Common myeloid progenitor, CD34-positive (primary cell): ENCODE results near the gene DTD1.
"Not testable (repeated sequence)": the region's sequence is repeated elsewhere in the genome, so short reads cannot be mapped to it uniquely, and the experiment has no call there.

ENCODE experiments used
- CTCF ChIA-PET: fragments of 350-600 bp; sonication (Branson Sonifier 250); formaldehyde crosslinking; loops from one replicate; lab custom pipeline; 2021; ENCODE audit warnings: antibody characterized with exemption; lab: Charles Lee
- POLR2A ChIA-PET: fragments of 350-600 bp; sonication (Branson Sonifier 250); formaldehyde crosslinking; loops from one replicate; lab custom pipeline; 2021; ENCODE audit warnings: antibody characterized with exemption; lab: Charles Lee
- DNase-seq, 3 donors: peaks; one replicate each; pipeline versions ENCODE4 v3.0.0 to v3.0.0-alpha.2; 2013
- H3K27ac ChIP-seq, 2 experiments: 1 replicate in 1 of 2; 2 replicates in 1 of 2; pipeline ENCODE4 v1.7.0; 2013; ENCODE audit warnings: inconsistent platforms in 2 of 2, low read length in 2 of 2, mild to moderate bottlenecking in 2 of 2, low read depth in 1 of 2, moderate library complexity in 1 of 2; ENCODE audit not compliant: severe bottlenecking in 2 of 2, insufficient read depth in 1 of 2, poor library complexity in 1 of 2
- H3K27me3 ChIP-seq, 5 experiments: replicated peaks in 2 of 5; 1 replicate in 3 of 5; 2 replicates in 2 of 5; pipeline versions ENCODE4 v1.6.1 to v1.7.0; 2013; ENCODE audit warnings: low read length in 4 of 5, mild to moderate bottlenecking in 2 of 5, moderate library complexity in 2 of 5, inconsistent platforms in 1 of 5; ENCODE audit not compliant: insufficient read depth in 5 of 5, control insufficient read depth in 4 of 5
- H3K36me3 ChIP-seq, 4 experiments: 1 replicate in 2 of 4; 2 replicates in 2 of 4; pipeline versions ENCODE4 v1.6.1 to v1.7.0; 2013; ENCODE audit warnings: low read length in 3 of 4, control low read depth in 1 of 4, mild to moderate bottlenecking in 1 of 4; ENCODE audit not compliant: control insufficient read depth in 4 of 4, insufficient read depth in 4 of 4
- H3K4me1 ChIP-seq, 4 experiments: 1 replicate in 3 of 4; 2 replicates in 1 of 4; pipeline versions ENCODE4 v1.6.1 to v1.7.1; 2013; ENCODE audit warnings: low read length in 3 of 4, mild to moderate bottlenecking in 3 of 4, control low read depth in 1 of 4, inconsistent platforms in 1 of 4, moderate library complexity in 1 of 4; ENCODE audit not compliant: control insufficient read depth in 4 of 4, insufficient read depth in 4 of 4; ENCODE audit errors: control extremely low read depth in 1 of 4
- H3K4me3 ChIP-seq, 7 experiments: 1 replicate in 4 of 7; 2 replicates in 3 of 7; pipeline versions ENCODE4 v1.5.1 to v1.7.0; 2013; ENCODE audit warnings: mild to moderate bottlenecking in 7 of 7, low read length in 6 of 7, moderate library complexity in 6 of 7, inconsistent platforms in 2 of 7, low read depth in 2 of 7, control low read depth in 1 of 7; ENCODE audit not compliant: insufficient read depth in 4 of 7, control insufficient read depth in 1 of 7; ENCODE audit errors: extremely low read depth in 1 of 7
- H3K9me3 ChIP-seq, 5 experiments: 1 replicate in 4 of 5; 2 replicates in 1 of 5; pipeline versions ENCODE4 v1.6.1 to v1.7.1; 2013; ENCODE audit warnings: low read length in 4 of 5, mild to moderate bottlenecking in 2 of 5, inconsistent platforms in 1 of 5, low read depth in 1 of 5, moderate library complexity in 1 of 5; ENCODE audit not compliant: control insufficient read depth in 4 of 5, insufficient read depth in 2 of 5; ENCODE audit errors: control extremely low read depth in 1 of 5
- WGBS: methylation state at CpG from one replicate; pipeline ENCODE4 v1.1.5; 2013; ENCODE audit not compliant: insufficient coverage; 5-methylcytosine and 5-hydroxymethylcytosine counted together

The DTD1 gene

DNA sequence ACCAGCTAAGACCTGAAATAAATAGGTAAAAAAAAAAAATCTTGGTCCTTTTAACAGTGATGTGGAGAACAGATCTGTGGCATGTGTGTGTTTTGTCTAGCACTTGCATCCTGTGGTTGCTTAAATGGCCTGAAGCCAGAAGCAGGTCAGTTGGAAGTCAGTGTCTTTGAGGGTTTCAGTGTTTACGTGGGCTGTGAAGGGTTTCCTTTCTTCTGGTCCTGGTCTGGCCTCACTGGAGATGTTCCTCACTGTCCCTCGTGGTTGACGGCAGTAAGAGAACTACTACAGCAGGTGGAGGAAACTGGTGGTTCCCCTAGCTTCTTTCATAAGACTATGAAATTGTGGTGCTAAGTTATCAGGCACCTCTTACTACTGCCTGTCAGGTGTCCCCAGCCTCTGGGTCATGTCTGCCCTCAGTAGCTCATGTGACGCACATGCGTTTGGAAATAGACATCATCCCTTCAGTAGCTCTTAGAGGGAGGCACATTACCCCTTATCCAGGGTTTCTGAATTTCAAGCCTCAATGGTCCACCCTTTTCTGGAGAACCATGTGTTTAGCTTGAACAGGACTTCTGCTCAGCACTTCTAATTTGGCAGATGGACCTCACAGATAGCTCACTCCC is 166.3 kb downstream of the DTD1 start:
- H3K36me3 ChIP-seq, result no peaks in the 10 kb centered on the region
- ChIA-PET CTCF (no interaction called here), POLR2A (no interaction called here)
- peak in 2 of 3 donors; percentile 21 to 39 for DNase-seq
- H3K4me3 ChIP-seq, result no peak overlapping the region
- 33% methylated on average over 3 of the region's 5 CpGs for WGBS
- no peaks in the 10 kb centered on the region for H3K27me3 ChIP-seq
- no peaks in the 10 kb centered on the region for H3K9me3 ChIP-seq
- H3K4me1 ChIP-seq, result peaks cover 0 to 10% (median 5%) of the 10 kb centered on the region in 4 experiments
- H3K27ac ChIP-seq, result no peak overlapping the region

DNA sequence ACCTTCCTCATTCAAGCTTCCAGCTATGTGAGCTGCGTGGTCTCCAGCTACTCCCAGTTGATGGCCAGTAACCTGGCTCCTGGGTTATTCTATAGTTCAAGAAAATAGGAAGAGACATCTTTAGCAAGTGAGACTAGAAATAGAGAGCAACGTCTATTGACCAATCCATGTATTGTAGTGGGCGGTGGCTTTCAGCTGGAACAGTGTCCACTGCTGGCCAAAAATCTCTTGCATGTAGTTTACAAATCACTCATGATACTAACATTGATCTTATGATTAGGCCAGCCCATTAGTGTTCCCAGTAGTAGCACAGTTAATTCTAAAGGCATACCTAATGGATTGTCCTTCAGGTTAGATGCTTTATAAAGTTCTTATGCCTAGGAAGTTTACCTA is 166.8 kb downstream of the DTD1 start:
- WGBS, result 100% methylated on average over 3 of the region's 3 CpGs
- ChIA-PET POLR2A (no interaction called here), CTCF (no interaction called here)
- no peak overlapping the region for H3K27ac ChIP-seq
- H3K9me3 ChIP-seq, result no peaks in the 10 kb centered on the region
- H3K36me3 ChIP-seq, result no peaks in the 10 kb centered on the region
- H3K4me3 ChIP-seq, result no peak overlapping the region
- DNase-seq, result no peak
- H3K4me1 ChIP-seq, result peaks cover 0 to 10% (median 5%) of the 10 kb centered on the region in 4 experiments
- H3K27me3 ChIP-seq, result no peaks in the 10 kb centered on the region

DNA sequence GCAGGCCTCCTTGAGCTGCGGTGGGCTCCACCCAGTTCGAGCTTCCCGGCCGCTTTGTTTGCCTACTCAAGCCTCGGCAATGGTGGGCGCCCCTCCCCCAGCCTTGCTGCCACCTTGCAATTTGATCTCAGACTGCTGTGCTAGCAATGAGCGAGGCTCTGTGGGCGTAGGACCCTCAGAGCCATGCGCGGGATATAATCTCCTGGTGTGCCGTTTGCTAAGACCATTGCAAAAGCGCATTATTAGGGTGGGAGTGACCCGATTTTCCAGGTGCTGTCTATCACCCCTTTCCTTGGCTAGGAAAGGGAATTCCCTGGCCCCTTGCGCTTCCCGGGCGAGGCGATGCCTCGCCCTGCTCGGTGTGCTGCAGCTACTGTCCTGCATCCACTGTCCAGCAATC is 173.0 kb downstream of the DTD1 start:
- H3K27me3 ChIP-seq, CTCF ChIA-PET, H3K4me1 ChIP-seq, DNase-seq, H3K27ac ChIP-seq, H3K4me3 ChIP-seq, POLR2A ChIA-PET: not testable (repeated sequence)
- WGBS, result 94% methylated on average over 13 of the region's 19 CpGs
- Histone ChIP-seq H3K36me3 (peaks cover 4 to 14% (median 7%) of the 10 kb centered on the region in 4 experiments), H3K9me3 (peaks cover 0 to 10% (median 3%) of the 10 kb centered on the region in 5 experiments)

DNA sequence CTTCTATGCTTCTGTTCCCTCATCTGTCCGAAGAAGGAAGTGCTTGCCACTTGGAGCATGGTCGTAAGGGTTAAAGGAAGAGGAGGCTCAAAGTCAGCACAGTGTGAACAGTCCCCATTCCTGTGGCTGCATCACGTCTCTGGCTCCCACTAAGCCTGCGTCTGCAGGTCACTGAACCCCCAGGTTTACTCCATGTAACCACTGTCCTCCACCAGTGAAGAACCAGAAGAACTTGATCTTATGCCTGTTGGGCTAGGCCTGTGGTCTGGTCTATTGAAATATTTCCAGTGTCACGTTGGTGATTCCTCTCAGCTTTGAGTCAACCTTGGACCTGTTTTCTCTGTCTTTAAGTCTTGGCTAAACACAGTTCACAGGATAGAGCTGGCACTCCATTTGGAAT is 179.8 kb downstream of the DTD1 start:
- ChIA-PET POLR2A (interaction anchor here (0.8 kb wide), 1 partner anchor 27 kb away, joined by 4 read pairs; no protein-coding TSS in a partner anchor), CTCF (no interaction called here)
- no peaks in the 10 kb centered on the region for H3K27me3 ChIP-seq
- no peak for DNase-seq
- H3K27ac ChIP-seq, result no peak overlapping the region
- no peaks in the 10 kb centered on the region for H3K9me3 ChIP-seq
- no peaks in the 10 kb centered on the region for H3K4me1 ChIP-seq
- WGBS, result 64% methylated on average over 5 of the region's 5 CpGs
- peaks cover 4 to 12% (median 5%) of the 10 kb centered on the region in 4 experiments for H3K36me3 ChIP-seq
- no peak overlapping the region for H3K4me3 ChIP-seq

DNA sequence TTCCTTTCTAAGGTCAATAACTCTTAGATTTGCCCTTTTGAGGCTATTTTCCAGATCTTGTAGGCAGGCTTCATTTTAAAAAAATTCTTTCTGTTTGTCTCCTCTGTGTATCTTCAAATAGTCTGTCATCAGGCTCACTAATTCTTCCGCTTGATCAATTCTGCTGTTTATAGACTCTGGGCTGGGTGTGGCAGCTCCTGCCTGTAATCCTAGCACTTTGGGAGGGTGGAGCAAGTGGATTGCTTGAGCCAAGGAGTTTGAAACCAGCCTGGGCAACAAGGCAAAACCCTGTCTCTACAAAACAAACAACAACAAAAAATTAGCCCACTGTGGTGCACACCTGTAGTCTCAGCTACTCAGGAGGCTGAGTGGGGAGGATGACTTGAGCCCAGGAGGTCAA is 185.7 kb downstream of the DTD1 start:
- WGBS, result no CpG with 5 or more reads among the region's 1 CpG
- Histone ChIP-seq H3K4me1 (no peaks in the 10 kb centered on the region), H3K27me3 (no peaks in the 10 kb centered on the region), H3K4me3 (no peak overlapping the region), H3K27ac (no peak overlapping the region), H3K9me3 (no peaks in the 10 kb centered on the region), H3K36me3 (no peaks in the 10 kb centered on the region)
- CTCF ChIA-PET, result no interaction called here
- POLR2A ChIA-PET, result no interaction called here
- no peak for DNase-seq

DNA sequence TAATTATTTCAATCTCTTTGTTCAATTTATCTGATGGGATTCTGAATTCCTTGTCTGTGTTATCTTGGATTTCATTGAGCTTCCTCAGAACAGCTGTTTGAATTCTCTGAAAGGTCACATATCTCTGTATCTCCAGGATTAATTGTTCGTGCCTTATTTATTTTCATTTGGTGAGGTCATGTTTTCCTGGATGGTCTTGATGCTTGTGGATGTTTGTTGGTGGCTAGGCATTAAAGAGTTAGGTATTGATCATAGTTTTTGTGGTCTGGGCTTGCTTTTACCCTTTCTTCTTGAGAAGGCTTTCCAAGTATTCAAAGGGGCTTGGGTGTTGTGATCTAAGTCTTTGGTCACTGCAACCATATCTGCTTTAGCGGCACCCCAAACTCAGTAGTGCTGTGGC is 186.4 kb downstream of the DTD1 start:
- POLR2A ChIA-PET, result no interaction called here
- WGBS, result 83% methylated on average over 1 of the region's 2 CpGs

DNA sequence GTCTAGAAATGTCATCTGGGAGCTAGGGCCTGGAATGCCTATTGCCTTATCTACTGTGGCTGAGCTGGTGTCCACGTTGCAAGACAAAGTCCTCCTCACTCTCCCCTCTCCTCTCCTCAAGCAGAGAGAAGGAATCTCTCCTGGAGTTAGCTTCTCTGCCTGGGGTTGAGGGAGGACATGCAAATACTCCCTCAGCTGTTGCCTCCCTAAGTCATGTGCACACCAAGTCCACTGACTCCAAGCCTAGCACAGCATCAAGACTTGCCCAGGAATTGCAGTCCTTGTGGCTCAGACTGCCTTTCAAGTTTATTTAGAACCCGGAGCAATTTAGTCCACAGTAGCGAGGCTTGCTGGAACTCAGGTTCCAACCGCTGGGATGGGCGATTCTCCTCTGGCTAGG is 187.8 kb downstream of the DTD1 start:
- no peak overlapping the region for H3K27ac ChIP-seq
- H3K4me3 ChIP-seq, result no peak overlapping the region
- no peaks in the 10 kb centered on the region for H3K9me3 ChIP-seq
- no peaks in the 10 kb centered on the region for H3K27me3 ChIP-seq
- CTCF ChIA-PET, result no interaction called here
- POLR2A ChIA-PET, result no interaction called here
- no peak for DNase-seq
- WGBS, result 96% methylated on average over 5 of the region's 5 CpGs
- H3K4me1 ChIP-seq, result no peaks in the 10 kb centered on the region
- no peaks in the 10 kb centered on the region for H3K36me3 ChIP-seq

More for the DNA sequence above, 186.4 kb downstream of the DTD1 start:
- Histone ChIP-seq H3K36me3 (no peaks in the 10 kb centered on the region), H3K4me1 (no peaks in the 10 kb centered on the region), H3K27ac (no peak overlapping the region), H3K27me3 (no peaks in the 10 kb centered on the region), H3K4me3 (no peak overlapping the region), H3K9me3 (no peaks in the 10 kb centered on the region)
- CTCF ChIA-PET, result no interaction called here
- DNase-seq, result no peak
